DOHH2 (cell line): ENCODE data around the gene CHMP4A.

ENCODE experiments used
- EZH2phosphoT487 ChIP-seq: fragments of 200-600 bp; sonication (generic); IDR thresholded peaks from 2 replicates; pipeline ENCODE4 v1.6.1; 2017; ENCODE audit warnings: borderline replicate concordance, mild to moderate bottlenecking, antibody characterized with exemption, low read length, moderate library complexity, mixed read lengths
- TF ChIP-seq, protein P1 (sequence below): fragments of 200-600 bp; sonication (generic); IDR thresholded peaks from one replicate; pipeline ENCODE4 v1.5.1; 2014; ENCODE audit warnings: antibody characterized with exemption, mild to moderate bottlenecking, low read depth, low read length; ENCODE audit not compliant: poor library complexity, severe bottlenecking

- TF ChIP-seq, protein P1, sequence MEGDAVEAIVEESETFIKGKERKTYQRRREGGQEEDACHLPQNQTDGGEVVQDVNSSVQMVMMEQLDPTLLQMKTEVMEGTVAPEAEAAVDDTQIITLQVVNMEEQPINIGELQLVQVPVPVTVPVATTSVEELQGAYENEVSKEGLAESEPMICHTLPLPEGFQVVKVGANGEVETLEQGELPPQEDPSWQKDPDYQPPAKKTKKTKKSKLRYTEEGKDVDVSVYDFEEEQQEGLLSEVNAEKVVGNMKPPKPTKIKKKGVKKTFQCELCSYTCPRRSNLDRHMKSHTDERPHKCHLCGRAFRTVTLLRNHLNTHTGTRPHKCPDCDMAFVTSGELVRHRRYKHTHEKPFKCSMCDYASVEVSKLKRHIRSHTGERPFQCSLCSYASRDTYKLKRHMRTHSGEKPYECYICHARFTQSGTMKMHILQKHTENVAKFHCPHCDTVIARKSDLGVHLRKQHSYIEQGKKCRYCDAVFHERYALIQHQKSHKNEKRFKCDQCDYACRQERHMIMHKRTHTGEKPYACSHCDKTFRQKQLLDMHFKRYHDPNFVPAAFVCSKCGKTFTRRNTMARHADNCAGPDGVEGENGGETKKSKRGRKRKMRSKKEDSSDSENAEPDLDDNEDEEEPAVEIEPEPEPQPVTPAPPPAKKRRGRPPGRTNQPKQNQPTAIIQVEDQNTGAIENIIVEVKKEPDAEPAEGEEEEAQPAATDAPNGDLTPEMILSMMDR, result no peak
- TF ChIP-seq EZH2phosphoT487, result no peak
These were observed 28.6 kb upstream of the CHMP4A start for GRCh38 chr14:24241829-24242443.
